GM10266 (cell line): ENCODE measurements around the gene TMEM131.

Experiments used
- DNase-seq: peaks from one replicate; pipeline ENCODE4 v3.0.0; 2012; ENCODE audit errors: extremely low spot score
- CTCF ChIP-seq: IDR thresholded peaks from 2 replicates; pipeline ENCODE4 v1.5.1; 2012; ENCODE audit warnings: mild to moderate bottlenecking, low read depth; ENCODE audit not compliant: control insufficient read depth, insufficient read depth; ENCODE audit errors: missing control alignments

Gene TMEM131

GRCh38 chr2:97720746-97721145 lies 275.0 kb downstream of the TMEM131 start:
- TF ChIP-seq CTCF = no peak
- no peak for DNase-seq

GRCh38 chr2:97719362-97720155 lies 276.2 kb downstream of the TMEM131 start:
- DNase-seq = no peak
- no peak for TF ChIP-seq CTCF

DNA sequence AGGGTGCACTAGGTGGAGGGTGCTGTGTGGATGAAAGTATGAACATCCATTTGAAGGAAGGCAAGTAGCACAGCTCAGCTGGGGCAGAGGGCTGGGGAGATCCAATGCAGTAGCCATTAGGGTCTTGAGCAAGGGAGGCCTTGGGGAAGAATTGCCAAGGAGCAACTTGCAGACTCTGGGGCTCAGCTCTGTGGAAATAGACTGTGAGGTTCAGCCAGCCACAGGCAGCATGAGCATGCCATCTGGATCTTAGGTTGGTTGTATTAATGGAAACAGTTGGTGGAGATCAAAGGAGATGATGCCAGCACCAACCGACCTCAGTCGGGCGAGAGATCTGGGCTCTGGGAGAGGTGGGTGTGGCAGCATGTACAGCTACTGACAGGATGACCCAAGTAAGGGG lies 276.8 kb downstream of the TMEM131 start:
- no peak for DNase-seq
- TF ChIP-seq CTCF = no peak

- no peak for TF ChIP-seq CTCF
- DNase-seq = peak; percentile 66
Measured at GRCh38 chr2:97718051-97718882, 277.5 kb downstream of the TMEM131 start.

DNA sequence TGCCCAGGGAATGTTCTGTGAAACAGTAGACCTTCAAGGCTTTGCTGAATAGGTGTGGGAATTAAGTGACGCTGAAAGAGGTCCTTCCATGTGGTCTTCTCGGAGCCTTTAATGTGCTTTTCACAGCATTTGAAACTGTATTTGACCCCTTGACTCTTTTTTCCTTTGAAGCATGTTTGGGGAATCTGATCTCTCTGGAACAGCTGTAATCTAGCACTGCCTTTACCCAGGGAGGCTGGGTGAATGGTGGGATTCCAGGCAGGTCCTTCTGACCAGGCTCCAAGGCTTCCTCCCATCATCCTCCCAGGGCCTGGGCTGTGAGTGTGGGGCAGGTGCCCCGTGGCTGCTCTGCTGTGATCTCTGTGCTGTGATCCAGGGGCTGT lies 278.1 kb downstream of the TMEM131 start:
- no peak for DNase-seq

DNA sequence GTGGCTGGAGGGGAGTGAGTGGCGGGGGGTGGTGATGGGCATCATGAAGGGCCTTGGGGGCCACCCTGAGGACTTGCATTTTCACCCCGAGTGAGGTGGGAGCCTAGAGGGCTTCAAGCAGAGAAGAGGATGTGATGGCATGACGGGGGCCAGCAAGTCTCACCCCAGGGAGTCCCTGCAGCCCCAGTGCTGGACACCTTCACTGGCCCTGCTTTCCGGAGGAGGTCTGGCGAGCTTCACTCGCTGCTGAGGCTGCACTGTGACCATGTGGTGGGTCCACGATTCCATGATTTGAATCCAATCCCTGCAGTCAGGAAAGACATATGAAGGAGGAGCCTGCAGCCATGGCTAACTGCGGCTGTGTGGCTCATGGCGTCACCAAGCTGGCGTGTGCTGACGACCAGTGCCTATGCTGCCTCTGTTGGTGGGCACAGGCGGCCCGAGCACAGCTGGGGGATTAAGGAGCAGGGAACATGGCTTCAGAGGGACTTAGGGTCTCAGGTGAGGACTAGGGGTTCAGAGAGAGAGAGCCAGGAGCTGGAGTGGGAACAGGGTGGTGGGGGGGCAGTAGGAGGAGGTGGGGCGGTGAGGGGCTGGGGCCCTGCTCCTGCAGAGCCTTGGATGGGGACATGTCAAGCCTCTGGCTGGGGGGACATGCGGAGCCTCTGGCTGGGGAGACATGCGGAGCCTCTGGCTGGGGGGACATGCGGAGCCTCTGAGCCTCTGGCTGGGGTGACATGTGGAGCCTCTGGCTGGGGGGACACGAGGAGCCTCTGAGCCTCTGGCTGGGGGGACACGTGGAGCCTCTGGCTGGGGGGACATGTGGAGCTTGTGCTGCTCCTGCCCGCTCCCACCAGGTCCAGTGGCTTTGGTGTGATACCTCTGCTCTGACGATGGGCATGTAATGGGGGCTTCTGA lies 278.8 kb downstream of the TMEM131 start:
- no peak for TF ChIP-seq CTCF
- DNase-seq = no peak

More for the DNA sequence above, 278.1 kb downstream of the TMEM131 start:
- TF ChIP-seq CTCF = no peak
